Measurements from ENCODE around the gene SAP30L. TPM values are rescaled to one million over a fixed set of nuclear protein-coding genes. Genes with fewer than 3 reads are reported as not detected.

Gene SAP30L
- total RNA-seq, 1 donor from 2014 or later = 44.4 TPM

- Mint-ChIP-seq H3K27me3 (ENCODE audit: insufficient read depth) (no peaks in the 10 kb centered on the region), H3K4me1 (ENCODE audit: low read depth) (peaks cover 7% of the 10 kb centered on the region), H3K27ac (no peak overlapping the region), H3K36me3 (ENCODE audit: low read depth) (peaks cover 31% of the 10 kb centered on the region), H3K9me3 (no peaks in the 10 kb centered on the region), H3K4me3 (no peak overlapping the region)
- DNase-seq (ENCODE audit: low spot score) = no peak
- intact Hi-C loops (cut with micrococcal nuclease) = no loop called here
These were observed 37.0 kb upstream of the SAP30L start for GRCh38 chr5:154408811-154409210.

GRCh38 chr5:154409230-154409840 lies 36.5 kb upstream of the SAP30L start:
- no peak overlapping the region for H3K27ac Mint-ChIP-seq
- no peaks in the 10 kb centered on the region for H3K27me3 Mint-ChIP-seq (ENCODE audit: insufficient read depth)
- H3K9me3 Mint-ChIP-seq = no peaks in the 10 kb centered on the region
- no peak overlapping the region for H3K4me3 Mint-ChIP-seq
- DNase-seq (ENCODE audit: low spot score) = no peak
- H3K36me3 Mint-ChIP-seq (ENCODE audit: low read depth) = peaks cover 29% of the 10 kb centered on the region
- intact Hi-C loops (cut with micrococcal nuclease) = no loop called here
- peaks cover 7% of the 10 kb centered on the region for H3K4me1 Mint-ChIP-seq (ENCODE audit: low read depth)

- no peak for DNase-seq (ENCODE audit: low spot score)
- Mint-ChIP-seq H3K27ac (no peak overlapping the region), H3K4me1 (ENCODE audit: low read depth) (peaks cover 7% of the 10 kb centered on the region), H3K27me3 (ENCODE audit: insufficient read depth) (no peaks in the 10 kb centered on the region), H3K4me3 (no peak overlapping the region), H3K36me3 (ENCODE audit: low read depth) (peaks cover 30% of the 10 kb centered on the region), H3K9me3 (no peaks in the 10 kb centered on the region)
- intact Hi-C loops (cut with micrococcal nuclease) = no loop called here
These were observed 35.8 kb upstream of the SAP30L start for GRCh38 chr5:154410008-154410407.

- no peak for DNase-seq (ENCODE audit: low spot score)
- Mint-ChIP-seq H3K36me3 (ENCODE audit: low read depth) (peaks cover 30% of the 10 kb centered on the region), H3K27ac (no peak overlapping the region), H3K9me3 (no peaks in the 10 kb centered on the region), H3K4me3 (no peak overlapping the region), H3K4me1 (ENCODE audit: low read depth) (no peaks in the 10 kb centered on the region), H3K27me3 (ENCODE audit: insufficient read depth) (no peaks in the 10 kb centered on the region)
- intact Hi-C loops (cut with micrococcal nuclease) = no loop called here
These were observed 35.0 kb upstream of the SAP30L start for GRCh38 chr5:154410786-154411185.

GRCh38 chr5:154411338-154411737 lies 34.5 kb upstream of the SAP30L start:
- DNase-seq (ENCODE audit: low spot score) = no peak
- Mint-ChIP-seq H3K4me1 (ENCODE audit: low read depth) (no peaks in the 10 kb centered on the region), H3K36me3 (ENCODE audit: low read depth) (peaks cover 30% of the 10 kb centered on the region), H3K9me3 (no peaks in the 10 kb centered on the region), H3K27me3 (ENCODE audit: insufficient read depth) (no peaks in the 10 kb centered on the region), H3K27ac (no peak overlapping the region), H3K4me3 (no peak overlapping the region)
- intact Hi-C loops (cut with micrococcal nuclease) = no loop called here

GRCh38 chr5:154412316-154412715 lies 33.5 kb upstream of the SAP30L start:
- Mint-ChIP-seq H3K27me3 (ENCODE audit: insufficient read depth) (no peaks in the 10 kb centered on the region), H3K4me3 (no peak overlapping the region), H3K4me1 (ENCODE audit: low read depth) (no peaks in the 10 kb centered on the region), H3K27ac (no peak overlapping the region), H3K9me3 (no peaks in the 10 kb centered on the region), H3K36me3 (ENCODE audit: low read depth) (peaks cover 28% of the 10 kb centered on the region)
- DNase-seq (ENCODE audit: low spot score) = no peak
- intact Hi-C loops (cut with micrococcal nuclease) = no loop called here

- Mint-ChIP-seq H3K36me3 (ENCODE audit: low read depth) (peaks cover 30% of the 10 kb centered on the region), H3K27me3 (ENCODE audit: insufficient read depth) (no peaks in the 10 kb centered on the region), H3K27ac (no peak overlapping the region), H3K9me3 (no peaks in the 10 kb centered on the region), H3K4me3 (no peak overlapping the region), H3K4me1 (ENCODE audit: low read depth) (no peaks in the 10 kb centered on the region)
- no peak for DNase-seq (ENCODE audit: low spot score)
- intact Hi-C loops (cut with micrococcal nuclease) = no loop called here
These were observed 32.9 kb upstream of the SAP30L start for GRCh38 chr5:154412925-154413324.

GRCh38 chr5:154415114-154415513 lies 30.7 kb upstream of the SAP30L start:
- H3K36me3 Mint-ChIP-seq (ENCODE audit: low read depth) = peaks cover 40% of the 10 kb centered on the region
- H3K27ac Mint-ChIP-seq = no peak overlapping the region
- no peaks in the 10 kb centered on the region for H3K9me3 Mint-ChIP-seq
- H3K27me3 Mint-ChIP-seq (ENCODE audit: insufficient read depth) = no peaks in the 10 kb centered on the region
- H3K4me3 Mint-ChIP-seq = no peak overlapping the region
- no peak for DNase-seq (ENCODE audit: low spot score)
- H3K4me1 Mint-ChIP-seq (ENCODE audit: low read depth) = no peaks in the 10 kb centered on the region
- intact Hi-C loops (cut with micrococcal nuclease) = no loop called here

- DNase-seq (ENCODE audit: low spot score) = no peak
- intact Hi-C loops (cut with micrococcal nuclease) = no loop called here
- no peaks in the 10 kb centered on the region for H3K4me1 Mint-ChIP-seq (ENCODE audit: low read depth)
- H3K36me3 Mint-ChIP-seq (ENCODE audit: low read depth) = peaks cover 38% of the 10 kb centered on the region
- H3K27me3 Mint-ChIP-seq (ENCODE audit: insufficient read depth) = no peaks in the 10 kb centered on the region
- no peak overlapping the region for H3K27ac Mint-ChIP-seq
- no peak overlapping the region for H3K4me3 Mint-ChIP-seq
- H3K9me3 Mint-ChIP-seq = no peaks in the 10 kb centered on the region
These were observed 27.4 kb upstream of the SAP30L start for GRCh38 chr5:154418344-154418820.

GRCh38 chr5:154419236-154419635 lies 26.6 kb upstream of the SAP30L start:
- Mint-ChIP-seq H3K27ac (no peak overlapping the region), H3K9me3 (no peaks in the 10 kb centered on the region), H3K4me1 (ENCODE audit: low read depth) (no peaks in the 10 kb centered on the region), H3K36me3 (ENCODE audit: low read depth) (peaks cover 40% of the 10 kb centered on the region), H3K4me3 (no peak overlapping the region), H3K27me3 (ENCODE audit: insufficient read depth) (no peaks in the 10 kb centered on the region)
- intact Hi-C loops (cut with micrococcal nuclease) = no loop called here
- DNase-seq (ENCODE audit: low spot score) = no peak

- no peak for DNase-seq (ENCODE audit: low spot score)
- intact Hi-C loops (cut with micrococcal nuclease) = no loop called here
- Mint-ChIP-seq H3K4me1 (ENCODE audit: low read depth) (no peaks in the 10 kb centered on the region), H3K36me3 (ENCODE audit: low read depth) (peaks cover 35% of the 10 kb centered on the region), H3K27me3 (ENCODE audit: insufficient read depth) (no peaks in the 10 kb centered on the region), H3K9me3 (no peaks in the 10 kb centered on the region), H3K4me3 (no peak overlapping the region), H3K27ac (no peak overlapping the region)
These were observed 23.9 kb upstream of the SAP30L start for GRCh38 chr5:154421868-154422267.

- no peaks in the 10 kb centered on the region for H3K27me3 Mint-ChIP-seq (ENCODE audit: insufficient read depth)
- no peak for DNase-seq (ENCODE audit: low spot score)
- no peaks in the 10 kb centered on the region for H3K4me1 Mint-ChIP-seq (ENCODE audit: low read depth)
- H3K27ac Mint-ChIP-seq = no peak overlapping the region
- H3K36me3 Mint-ChIP-seq (ENCODE audit: low read depth) = peaks cover 39% of the 10 kb centered on the region
- intact Hi-C loops (cut with micrococcal nuclease) = no loop called here
- H3K4me3 Mint-ChIP-seq = no peak overlapping the region
- H3K9me3 Mint-ChIP-seq = peaks cover 4% of the 10 kb centered on the region
These were observed 23.5 kb upstream of the SAP30L start for GRCh38 chr5:154422298-154422697.

GRCh38 chr5:154428208-154428607 lies 17.6 kb upstream of the SAP30L start:
- Mint-ChIP-seq H3K4me3 (no peak overlapping the region), H3K36me3 (ENCODE audit: low read depth) (peaks cover 23% of the 10 kb centered on the region), H3K27me3 (ENCODE audit: insufficient read depth) (no peaks in the 10 kb centered on the region), H3K27ac (no peak overlapping the region), H3K4me1 (ENCODE audit: low read depth) (peaks cover 4% of the 10 kb centered on the region), H3K9me3 (peaks cover 9% of the 10 kb centered on the region)
- DNase-seq (ENCODE audit: low spot score) = no peak
- intact Hi-C loops (cut with micrococcal nuclease) = no loop called here

- Mint-ChIP-seq H3K27ac (no peak overlapping the region), H3K9me3 (peaks cover 9% of the 10 kb centered on the region), H3K4me3 (no peak overlapping the region), H3K36me3 (ENCODE audit: low read depth) (peaks cover 27% of the 10 kb centered on the region), H3K4me1 (ENCODE audit: low read depth) (peaks cover 4% of the 10 kb centered on the region), H3K27me3 (ENCODE audit: insufficient read depth) (no peaks in the 10 kb centered on the region)
- intact Hi-C loops (cut with micrococcal nuclease) = no loop called here
- DNase-seq (ENCODE audit: low spot score) = no peak
These were observed 16.5 kb upstream of the SAP30L start for GRCh38 chr5:154429341-154429740.
